GM18951 (cell line): ENCODE measurements around the gene UBE2G2.

Experiments
- POLR2A ChIP-seq: IDR thresholded peaks from 4 replicates; pipeline ENCODE4 v1.6.1; 2011; ENCODE audit warnings: mild to moderate bottlenecking; ENCODE audit not compliant: insufficient read length, insufficient read depth; ENCODE audit errors: extremely low read depth
- in situ Hi-C: fragments of 300-500 bp; cut with MboI; formaldehyde crosslinking; loops from one replicate; pipeline ENCODE4 v1.12.0; 2022; ENCODE audit warnings: low sequenced_read_pairs, mixed read lengths, inconsistent platforms; ENCODE audit not compliant: unreplicated experiment

UBE2G2 gene

GRCh38 chr21:44758141-44758561, 43.5 kb downstream of the UBE2G2 start:
- in situ Hi-C loops = no loop called here
- no peak for TF ChIP-seq POLR2A

DNA sequence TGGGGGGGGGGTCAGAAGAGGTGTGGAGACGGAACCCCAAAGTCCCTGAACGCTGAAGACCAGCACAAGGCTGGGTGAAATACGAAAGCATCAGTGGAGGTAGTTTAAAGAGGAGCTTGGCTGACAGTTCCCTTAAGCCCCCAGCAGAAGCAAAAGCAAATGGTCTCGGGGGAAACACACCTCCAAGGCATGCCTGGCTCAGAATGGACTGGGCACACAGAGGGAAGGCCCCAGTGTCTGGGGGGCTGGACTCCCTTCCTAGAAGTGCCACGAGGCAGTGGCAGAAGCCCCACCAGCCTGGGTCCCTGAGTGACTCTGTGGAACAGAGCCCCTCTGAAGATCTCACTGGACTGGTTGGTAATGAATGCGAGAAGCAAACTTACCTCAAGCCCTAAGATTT, 43.9 kb downstream of the UBE2G2 start:
- in situ Hi-C loops = no loop called here
- TF ChIP-seq POLR2A = no peak

- in situ Hi-C loops = no loop called here
- no peak for TF ChIP-seq POLR2A
Observed at GRCh38 chr21:44756423-44757185, 45.0 kb downstream of the UBE2G2 start.

DNA sequence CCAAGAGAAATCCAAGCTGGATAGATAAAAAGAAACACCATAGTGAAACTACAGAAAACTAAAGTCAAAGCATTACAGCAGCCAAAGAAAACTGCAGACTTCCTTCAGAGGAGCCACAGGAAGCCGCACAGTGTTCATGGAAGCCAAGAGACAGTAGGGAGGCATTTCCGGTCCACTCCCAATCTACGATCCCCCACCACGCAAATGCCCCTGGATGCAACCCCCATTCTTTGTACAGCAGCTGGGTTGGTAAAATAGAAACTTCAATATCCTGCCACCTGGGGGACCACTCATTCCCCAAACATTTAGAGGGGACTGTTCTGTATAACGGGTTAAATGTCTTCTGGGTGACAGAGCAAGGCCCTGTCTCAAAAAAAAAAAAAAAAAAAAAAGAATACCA, 46.4 kb downstream of the UBE2G2 start:
- no peak for TF ChIP-seq POLR2A
- in situ Hi-C loops = no loop called here

GRCh38 chr21:44753357-44753756, 48.3 kb downstream of the UBE2G2 start:
- no peak for TF ChIP-seq POLR2A
- in situ Hi-C loops = no loop called here

GRCh38 chr21:44752671-44753235, 48.9 kb downstream of the UBE2G2 start:
- in situ Hi-C loops = no loop called here

DNA sequence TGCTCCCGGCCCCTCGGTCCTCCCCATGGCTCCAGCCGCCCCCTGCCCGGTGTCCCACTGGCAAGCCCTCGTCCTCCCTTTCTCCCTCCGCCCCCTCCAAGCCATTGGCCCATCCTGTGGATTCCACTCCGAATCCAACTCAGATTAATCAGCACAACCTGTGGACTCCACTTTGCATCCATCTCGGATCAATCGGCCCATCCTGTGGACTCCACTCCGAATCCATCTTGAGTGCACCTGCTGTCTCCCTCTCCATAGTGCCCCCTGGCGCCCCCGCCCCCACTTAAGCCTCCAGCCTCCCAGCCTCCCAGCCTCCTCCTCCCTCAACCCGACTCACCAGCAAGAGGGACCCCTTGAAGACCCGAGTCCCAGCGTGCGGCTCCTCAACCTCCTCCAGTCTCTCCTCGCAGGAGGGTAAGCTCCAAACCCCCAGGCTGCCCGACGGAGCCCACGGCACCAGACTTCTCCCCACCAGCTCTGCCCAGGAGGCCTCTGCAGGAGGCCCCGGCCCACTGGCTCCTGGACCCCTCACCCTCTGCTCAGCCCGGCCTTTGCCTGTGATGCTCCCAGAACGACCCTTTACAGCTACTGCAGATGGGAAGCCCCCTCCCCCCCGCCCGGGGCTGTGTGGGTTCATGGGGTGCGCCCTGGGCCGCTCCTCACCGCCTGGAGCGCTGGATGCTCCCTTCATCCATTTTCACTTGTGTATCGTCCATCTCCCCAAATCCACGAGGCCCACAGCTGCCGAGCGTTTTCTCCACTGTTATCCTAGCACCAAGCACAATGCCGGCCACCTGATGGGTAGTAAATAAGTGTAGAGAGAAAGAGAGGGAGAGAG, 49.6 kb downstream of the UBE2G2 start:
- in situ Hi-C loops = no loop called here

More at GRCh38 chr21:44752671-44753235, 48.9 kb downstream of the UBE2G2 start:
- TF ChIP-seq POLR2A = no peak

DNA sequence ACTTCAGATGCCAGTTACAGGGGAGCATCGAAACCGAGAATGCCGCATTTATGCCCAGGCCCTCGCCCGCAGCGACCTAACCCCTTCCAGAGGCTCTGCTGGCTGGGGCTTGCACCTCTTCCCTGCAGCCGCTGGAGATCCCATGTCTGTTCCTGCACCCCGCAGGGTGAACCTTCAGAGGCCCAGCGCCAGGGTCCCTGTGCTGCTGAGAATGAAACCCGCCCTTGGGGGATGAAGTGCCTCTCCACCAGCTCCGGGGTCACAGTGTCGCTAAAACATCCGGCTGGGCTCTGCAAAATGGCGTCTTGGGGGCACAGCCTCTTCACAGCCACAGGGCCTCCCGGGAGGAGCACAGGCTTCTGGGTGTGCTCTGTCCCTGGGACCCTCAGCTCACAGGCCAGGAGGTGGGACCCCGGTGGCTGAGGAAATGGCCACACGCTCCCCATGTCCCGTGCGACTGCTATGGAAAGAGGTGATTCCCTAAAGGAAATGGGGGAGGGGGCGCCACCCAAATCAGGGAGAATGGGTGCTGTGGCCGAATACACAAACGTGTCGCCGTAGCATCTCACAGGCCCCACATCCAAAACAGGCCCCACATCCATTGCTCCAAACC, 50.3 kb downstream of the UBE2G2 start:
- in situ Hi-C loops = no loop called here
- no peak for TF ChIP-seq POLR2A

More for the DNA sequence above, 49.6 kb downstream of the UBE2G2 start:
- no peak for TF ChIP-seq POLR2A

DNA sequence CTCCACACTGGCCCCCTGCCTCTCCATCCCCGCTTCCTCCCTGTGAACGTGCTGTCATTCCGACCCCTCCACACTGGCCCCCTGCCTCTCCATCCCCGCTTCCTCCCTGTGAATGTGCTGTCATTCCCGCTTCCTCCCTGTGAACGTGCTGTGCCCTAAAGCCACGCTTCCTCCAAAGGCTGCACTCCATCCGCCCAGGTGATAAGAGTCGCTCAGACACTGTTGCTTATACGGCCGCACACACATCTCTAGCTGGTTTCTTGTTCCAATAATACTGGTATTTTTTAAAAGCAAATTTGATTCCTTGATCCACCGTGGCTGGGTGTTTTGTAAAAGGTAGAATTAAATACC, 51.0 kb downstream of the UBE2G2 start:
- in situ Hi-C loops = no loop called here
- no peak for TF ChIP-seq POLR2A

GRCh38 chr21:44749759-44750674, 51.6 kb downstream of the UBE2G2 start:
- in situ Hi-C loops = no loop called here
- TF ChIP-seq POLR2A = no peak

GRCh38 chr21:44749116-44749758, 52.4 kb downstream of the UBE2G2 start:
- in situ Hi-C loops = no loop called here
- TF ChIP-seq POLR2A = no peak

DNA sequence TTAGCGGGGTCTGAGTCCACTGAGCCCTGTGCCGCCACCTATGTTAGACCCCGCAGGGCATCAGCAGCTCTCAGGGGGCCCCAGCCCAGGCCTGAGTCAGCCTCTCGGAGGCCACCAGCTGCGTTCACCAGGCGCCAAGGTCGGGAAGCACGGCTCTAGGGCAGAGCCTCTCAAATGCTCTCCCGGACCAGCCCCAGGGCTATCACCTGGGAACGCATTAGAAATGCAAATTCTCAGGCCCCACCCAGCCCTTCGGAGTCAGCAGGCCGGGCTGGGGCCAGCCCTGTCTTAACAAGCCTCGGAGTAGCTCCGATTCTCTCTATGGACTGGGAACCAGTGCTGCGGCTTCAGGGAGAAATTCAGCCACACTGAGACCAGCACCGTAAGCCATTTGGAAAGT, 53.0 kb downstream of the UBE2G2 start:
- TF ChIP-seq POLR2A = no peak
- in situ Hi-C loops = no loop called here

DNA sequence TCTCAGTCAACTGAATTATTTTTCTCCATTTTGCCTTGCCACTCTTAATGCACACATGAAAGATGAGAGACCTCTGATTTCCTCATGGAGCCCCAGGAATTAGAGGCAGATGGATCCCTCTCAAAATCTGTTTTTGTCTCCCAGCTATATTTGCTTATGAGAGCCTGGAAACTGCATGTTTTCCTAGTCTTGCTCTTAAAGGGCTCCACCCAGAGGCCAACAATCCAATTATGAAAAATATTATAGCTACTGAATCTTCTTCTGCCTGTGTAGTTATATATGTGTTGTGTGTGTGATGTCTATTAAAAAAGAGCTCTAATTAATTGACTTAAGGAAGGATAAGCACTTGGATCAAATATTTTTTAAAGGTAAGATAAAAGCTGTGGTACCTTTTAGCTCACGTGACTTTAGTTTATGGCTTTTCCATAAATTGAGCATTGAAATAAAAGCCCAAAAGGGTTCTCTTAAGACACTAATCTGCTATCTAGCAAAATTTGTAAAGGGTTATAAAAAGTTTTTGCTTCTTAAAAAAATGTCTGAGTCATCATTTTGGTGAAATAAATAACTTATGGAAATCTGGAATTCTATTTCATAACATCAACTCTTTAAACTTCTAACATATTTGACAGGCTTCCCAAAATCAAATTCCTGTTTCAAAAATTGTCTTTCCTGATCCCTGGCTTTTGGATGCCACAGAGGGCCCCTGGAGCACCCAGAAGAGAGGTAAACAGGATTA, 59.0 kb downstream of the UBE2G2 start:
- in situ Hi-C loops = no loop called here
- TF ChIP-seq POLR2A = no peak
